Measurements from ENCODE around the gene WDR72.
"Not testable (repeated sequence)": the region's sequence is repeated elsewhere in the genome, so short reads cannot be mapped to it uniquely, and the experiment has no call there.

Gene WDR72

DNA sequence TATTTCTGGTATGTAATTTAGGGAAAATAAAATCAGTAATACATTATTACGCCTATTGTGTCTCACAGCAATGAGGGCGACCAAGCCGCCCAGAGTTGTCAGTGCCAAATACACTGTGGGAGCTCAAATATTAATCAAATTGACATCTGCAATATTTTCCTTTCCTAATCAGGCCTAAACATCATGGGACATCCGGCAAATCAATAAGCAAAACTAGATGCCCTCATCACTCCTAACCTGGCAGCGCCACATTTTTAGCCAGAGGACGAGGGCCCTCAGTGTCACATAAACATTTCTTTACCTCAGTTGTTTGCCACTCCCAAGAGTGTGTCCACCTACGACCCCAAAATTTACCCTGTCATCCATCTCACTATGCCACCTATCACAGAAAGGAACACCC is 64.1 kb downstream of the WDR72 start:
- TF ChIP-seq POLR2A (IDR thresholded peaks at IDR 0.05; ENCODE audit: extremely low read depth, insufficient read length) (no peak), MYC (IDR thresholded peaks at IDR 0.05; ENCODE audit: low read depth, low read length) (no peak)
- TF ChIP-seq, protein P1, sequence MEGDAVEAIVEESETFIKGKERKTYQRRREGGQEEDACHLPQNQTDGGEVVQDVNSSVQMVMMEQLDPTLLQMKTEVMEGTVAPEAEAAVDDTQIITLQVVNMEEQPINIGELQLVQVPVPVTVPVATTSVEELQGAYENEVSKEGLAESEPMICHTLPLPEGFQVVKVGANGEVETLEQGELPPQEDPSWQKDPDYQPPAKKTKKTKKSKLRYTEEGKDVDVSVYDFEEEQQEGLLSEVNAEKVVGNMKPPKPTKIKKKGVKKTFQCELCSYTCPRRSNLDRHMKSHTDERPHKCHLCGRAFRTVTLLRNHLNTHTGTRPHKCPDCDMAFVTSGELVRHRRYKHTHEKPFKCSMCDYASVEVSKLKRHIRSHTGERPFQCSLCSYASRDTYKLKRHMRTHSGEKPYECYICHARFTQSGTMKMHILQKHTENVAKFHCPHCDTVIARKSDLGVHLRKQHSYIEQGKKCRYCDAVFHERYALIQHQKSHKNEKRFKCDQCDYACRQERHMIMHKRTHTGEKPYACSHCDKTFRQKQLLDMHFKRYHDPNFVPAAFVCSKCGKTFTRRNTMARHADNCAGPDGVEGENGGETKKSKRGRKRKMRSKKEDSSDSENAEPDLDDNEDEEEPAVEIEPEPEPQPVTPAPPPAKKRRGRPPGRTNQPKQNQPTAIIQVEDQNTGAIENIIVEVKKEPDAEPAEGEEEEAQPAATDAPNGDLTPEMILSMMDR (IDR thresholded peaks at IDR 0.05; ENCODE audit: low read depth, low read length) = no peak
- TF ChIP-seq, protein P2, sequence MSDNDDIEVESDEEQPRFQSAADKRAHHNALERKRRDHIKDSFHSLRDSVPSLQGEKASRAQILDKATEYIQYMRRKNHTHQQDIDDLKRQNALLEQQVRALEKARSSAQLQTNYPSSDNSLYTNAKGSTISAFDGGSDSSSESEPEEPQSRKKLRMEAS (IDR thresholded peaks at IDR 0.05; ENCODE audit: low read depth, low read length) = no peak
- H3K4me3 ChIP-seq (ENCODE audit: low read depth, low read length) = no peak overlapping the region
- DNase-seq (ENCODE audit: low read depth) = no peak

DNA sequence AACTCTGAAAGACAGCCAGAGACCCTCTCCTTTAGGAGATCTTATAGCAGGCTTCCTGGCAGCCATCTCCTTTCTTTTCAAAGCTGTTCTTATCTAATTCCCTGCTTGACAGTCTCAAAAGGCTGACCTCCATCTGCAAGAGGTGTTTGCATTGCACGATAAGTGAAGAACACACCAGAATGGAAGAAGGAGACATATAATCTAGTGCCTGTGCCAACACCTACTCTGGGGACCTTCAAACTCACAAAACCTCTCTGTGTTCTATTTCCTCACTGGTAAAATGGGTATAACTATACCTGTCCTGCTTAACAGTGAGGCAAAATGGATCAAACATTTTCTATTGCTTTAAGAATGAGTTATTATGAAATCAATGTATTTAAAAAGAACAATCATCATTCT is 65.0 kb downstream of the WDR72 start:
- TF ChIP-seq, protein P2 (IDR thresholded peaks at IDR 0.05; ENCODE audit: low read depth, low read length) = no peak
- no peak for TF ChIP-seq MYC (IDR thresholded peaks at IDR 0.05; ENCODE audit: low read depth, low read length)
- no peak overlapping the region for H3K4me3 ChIP-seq (ENCODE audit: low read depth, low read length)
- DNase-seq (ENCODE audit: low read depth) = no peak

DNA sequence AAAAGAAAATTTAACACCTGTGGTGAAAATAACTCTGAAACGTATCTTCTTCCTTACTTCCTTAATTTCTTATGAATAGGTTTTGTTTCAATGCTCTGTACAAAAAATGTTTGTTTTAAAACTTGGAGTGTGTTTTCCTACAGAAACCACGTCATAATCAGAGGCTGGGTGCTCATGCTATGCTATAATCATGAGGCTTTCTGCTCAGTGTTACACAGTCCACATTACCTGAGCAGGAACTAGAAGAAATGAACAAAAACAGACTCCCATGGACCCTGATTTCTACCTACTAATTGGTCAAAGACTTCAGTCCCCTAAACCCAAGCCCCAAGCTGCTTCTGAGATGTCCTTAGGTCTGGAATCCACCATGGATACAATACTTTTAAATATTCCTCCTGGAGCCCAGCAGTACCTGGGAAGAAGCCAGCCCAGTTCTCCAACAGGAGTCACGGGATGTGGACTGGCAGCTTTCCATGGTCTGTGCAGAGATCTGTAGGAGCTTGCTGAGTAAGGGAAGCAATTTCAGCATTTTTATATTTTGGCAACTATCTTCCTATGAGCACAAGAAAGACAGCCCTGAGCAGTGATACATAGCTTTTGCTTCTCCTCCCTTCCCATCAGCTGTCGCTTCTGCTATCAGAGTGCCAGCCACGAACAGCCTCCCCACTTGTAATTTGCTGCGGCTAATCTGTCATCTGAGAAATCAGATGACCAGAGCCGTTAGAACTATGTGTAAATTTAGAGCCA is 65.6 kb downstream of the WDR72 start:
- no peak overlapping the region for H3K4me3 ChIP-seq (ENCODE audit: low read depth, low read length)
- no peak for DNase-seq (ENCODE audit: low read depth)
- no peak for TF ChIP-seq MYC (IDR thresholded peaks at IDR 0.05; ENCODE audit: low read depth, low read length)
- TF ChIP-seq, protein P2 (IDR thresholded peaks at IDR 0.05; ENCODE audit: low read depth, low read length) = no peak
- TF ChIP-seq, protein P1 (IDR thresholded peaks at IDR 0.05; ENCODE audit: low read depth, low read length) = no peak
- no peak for TF ChIP-seq POLR2A (IDR thresholded peaks at IDR 0.05; ENCODE audit: extremely low read depth, insufficient read length)

DNA sequence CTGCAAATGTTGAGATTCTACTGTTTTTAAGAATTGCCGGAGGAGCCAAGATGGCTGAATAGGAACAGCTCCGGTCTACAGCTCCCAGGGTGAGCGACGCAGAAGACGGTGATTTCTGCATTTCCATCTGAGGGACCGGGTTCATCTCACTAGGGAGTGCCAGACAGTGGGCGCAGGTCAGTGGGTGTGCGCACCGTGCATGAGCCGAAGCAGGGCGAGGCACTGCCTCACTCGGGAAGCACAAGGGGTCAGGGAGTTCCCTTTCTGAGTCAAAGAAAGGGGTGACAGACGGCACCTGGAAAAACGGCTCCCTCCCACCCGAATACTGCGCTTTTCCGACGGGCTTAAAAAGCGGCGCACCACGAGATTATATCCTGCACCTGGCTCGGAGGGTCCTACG is 75.3 kb downstream of the WDR72 start:
- DNase-seq (ENCODE audit: low read depth); H3K4me3 ChIP-seq (ENCODE audit: low read depth, low read length): not testable (repeated sequence)

DNA sequence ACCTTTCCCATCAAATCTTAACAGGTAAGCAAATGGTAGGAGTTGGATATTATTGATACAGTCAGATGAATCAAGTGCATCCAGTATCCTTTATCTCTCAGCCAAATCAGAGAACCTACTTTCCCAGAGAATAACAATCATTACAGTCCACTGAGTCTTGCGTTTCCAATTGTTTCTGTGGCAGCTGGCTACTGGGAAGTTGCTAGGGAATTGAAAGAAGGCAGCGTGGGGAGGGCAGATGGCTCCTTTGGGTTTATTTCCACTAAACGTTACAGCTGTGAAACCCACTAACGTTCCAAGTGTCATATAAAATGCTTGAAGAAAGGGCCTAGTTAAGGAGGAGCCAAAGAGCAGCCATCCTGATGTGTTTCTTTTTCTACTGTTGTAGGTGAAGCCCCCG is 78.4 kb downstream of the WDR72 start:
- TF ChIP-seq, protein P1 (IDR thresholded peaks at IDR 0.05; ENCODE audit: low read depth, low read length) = no peak
- no peak for TF ChIP-seq POLR2A (IDR thresholded peaks at IDR 0.05; ENCODE audit: extremely low read depth, insufficient read length)
- TF ChIP-seq, protein P2 (IDR thresholded peaks at IDR 0.05; ENCODE audit: low read depth, low read length) = no peak
- no peak for TF ChIP-seq MYC (IDR thresholded peaks at IDR 0.05; ENCODE audit: low read depth, low read length)
- no peak overlapping the region for H3K4me3 ChIP-seq (ENCODE audit: low read depth, low read length)
- no peak for DNase-seq (ENCODE audit: low read depth)

DNA sequence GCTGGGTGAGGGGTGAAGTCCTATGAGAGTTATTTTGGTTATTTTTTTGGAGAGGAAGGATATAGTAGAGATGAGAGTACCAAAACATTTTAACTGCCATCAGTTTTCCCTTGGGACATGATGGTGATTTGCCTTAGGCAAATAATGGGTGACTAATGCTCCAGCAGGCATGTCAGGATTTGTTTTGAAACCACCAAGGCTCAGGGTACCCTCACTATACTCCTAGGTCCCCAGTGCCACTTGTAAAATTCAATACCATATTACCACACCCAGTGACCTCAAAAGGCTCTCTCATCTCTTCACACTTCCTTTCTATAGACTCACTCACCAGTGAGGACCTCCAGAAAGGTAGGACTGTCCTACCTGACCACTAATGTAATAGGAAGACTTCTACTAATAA is 83.6 kb downstream of the WDR72 start:
- no peak overlapping the region for H3K4me3 ChIP-seq (ENCODE audit: low read depth, low read length)
- DNase-seq (ENCODE audit: low read depth) = no peak
- TF ChIP-seq, protein P2 (IDR thresholded peaks at IDR 0.05; ENCODE audit: low read depth, low read length) = no peak

DNA sequence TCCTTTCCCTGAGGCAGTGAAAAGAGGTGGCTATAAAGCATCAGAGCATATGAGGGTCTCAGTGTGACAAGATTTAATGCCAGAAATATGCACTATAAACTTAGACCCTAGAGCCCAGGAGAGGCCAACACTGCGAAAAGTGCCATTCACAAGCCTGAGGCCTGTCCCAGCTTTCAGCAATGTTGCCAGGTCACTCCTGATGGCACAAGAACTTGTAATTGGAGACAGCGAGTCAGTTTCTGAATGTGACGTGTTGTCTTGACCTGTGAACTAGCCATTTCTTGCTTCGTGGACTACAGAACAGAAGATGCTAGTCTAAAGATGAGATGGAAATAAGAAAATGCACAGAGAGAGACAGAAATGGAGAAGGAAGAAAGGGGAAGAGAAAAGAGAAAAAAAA is 87.9 kb downstream of the WDR72 start:
- DNase-seq (ENCODE audit: low read depth) = no peak
- no peak overlapping the region for H3K4me3 ChIP-seq (ENCODE audit: low read depth, low read length)
- TF ChIP-seq POLR2A (IDR thresholded peaks at IDR 0.05; ENCODE audit: extremely low read depth, insufficient read length) (no peak), MYC (IDR thresholded peaks at IDR 0.05; ENCODE audit: low read depth, low read length) (no peak)
- TF ChIP-seq, protein P1 (IDR thresholded peaks at IDR 0.05; ENCODE audit: low read depth, low read length) = no peak
- TF ChIP-seq, protein P2 (IDR thresholded peaks at IDR 0.05; ENCODE audit: low read depth, low read length) = no peak

Data from NB4 (cell line).